IMR-90 (cell line): Measurements from ENCODE around the gene FARP1.

Source experiments
- POLR2A ChIP-seq: IDR thresholded peaks from 2 replicates; pipeline ENCODE4 v1.6.1; 2012; ENCODE audit warnings: mild to moderate bottlenecking, low read depth, low read length
- RAD21 ChIP-seq: IDR thresholded peaks from 2 replicates; pipeline ENCODE4 v1.6.1; 2012; ENCODE audit warnings: low read length, improper control_type of control experiment
- TF ChIP-seq, protein P1 (sequence below): conservative IDR thresholded peaks from 2 replicates; pipeline ENCODE4 v1.5.1; 2012; ENCODE audit warnings: mild to moderate bottlenecking, low read depth, low read length, improper control_type of control experiment

DNA sequence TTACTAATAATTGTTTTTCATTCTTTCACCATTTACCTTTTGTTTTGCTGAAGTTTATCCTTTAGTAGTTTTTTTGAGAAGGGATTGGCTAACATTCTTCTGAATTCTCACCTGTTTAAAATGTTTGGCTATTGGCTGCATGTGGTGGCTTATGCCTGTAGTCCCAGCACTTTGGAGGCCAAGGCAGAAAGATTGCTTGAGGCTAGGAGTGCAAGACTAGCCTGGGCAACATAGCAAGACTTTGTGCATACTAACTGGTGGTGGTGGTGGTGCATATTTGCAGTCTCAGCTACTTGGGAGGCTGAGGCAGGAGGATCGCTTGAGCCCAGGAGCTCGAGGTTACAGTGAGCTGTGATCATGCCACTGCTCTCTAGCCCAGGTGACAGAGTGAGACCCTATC, 61.7 kb downstream of the FARP1 start:
- TF ChIP-seq, protein P1, sequence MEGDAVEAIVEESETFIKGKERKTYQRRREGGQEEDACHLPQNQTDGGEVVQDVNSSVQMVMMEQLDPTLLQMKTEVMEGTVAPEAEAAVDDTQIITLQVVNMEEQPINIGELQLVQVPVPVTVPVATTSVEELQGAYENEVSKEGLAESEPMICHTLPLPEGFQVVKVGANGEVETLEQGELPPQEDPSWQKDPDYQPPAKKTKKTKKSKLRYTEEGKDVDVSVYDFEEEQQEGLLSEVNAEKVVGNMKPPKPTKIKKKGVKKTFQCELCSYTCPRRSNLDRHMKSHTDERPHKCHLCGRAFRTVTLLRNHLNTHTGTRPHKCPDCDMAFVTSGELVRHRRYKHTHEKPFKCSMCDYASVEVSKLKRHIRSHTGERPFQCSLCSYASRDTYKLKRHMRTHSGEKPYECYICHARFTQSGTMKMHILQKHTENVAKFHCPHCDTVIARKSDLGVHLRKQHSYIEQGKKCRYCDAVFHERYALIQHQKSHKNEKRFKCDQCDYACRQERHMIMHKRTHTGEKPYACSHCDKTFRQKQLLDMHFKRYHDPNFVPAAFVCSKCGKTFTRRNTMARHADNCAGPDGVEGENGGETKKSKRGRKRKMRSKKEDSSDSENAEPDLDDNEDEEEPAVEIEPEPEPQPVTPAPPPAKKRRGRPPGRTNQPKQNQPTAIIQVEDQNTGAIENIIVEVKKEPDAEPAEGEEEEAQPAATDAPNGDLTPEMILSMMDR = no peak
- TF ChIP-seq RAD21 = no peak
- no peak for TF ChIP-seq POLR2A
